Vagina (tissue), 2 donors: ENCODE measurements around the gene PARD6B.
"Not testable (repeated sequence)": the region's sequence is repeated elsewhere in the genome, so short reads cannot be mapped to it uniquely, and the experiment has no call there.

ENCODE experiments used
- POLR2A ChIP-seq, 2 donors: fragments of 450-650 bp; IDR thresholded peaks; one replicate each; pipeline ENCODE4 v1.6.1; 2017; ENCODE audit warnings: antibody characterized with exemption in 2 of 2, mild to moderate bottlenecking in 2 of 2, moderate library complexity in 2 of 2
- POLR2AphosphoS5 ChIP-seq, 2 donors: sonication (generic); formaldehyde crosslinking; IDR thresholded peaks; one replicate each; pipeline ENCODE4 v1.9.0; 2017; ENCODE audit warnings: antibody characterized with exemption in 2 of 2, mild to moderate bottlenecking in 2 of 2, low read depth in 1 of 2; ENCODE audit not compliant: insufficient read depth in 1 of 2

DNA sequence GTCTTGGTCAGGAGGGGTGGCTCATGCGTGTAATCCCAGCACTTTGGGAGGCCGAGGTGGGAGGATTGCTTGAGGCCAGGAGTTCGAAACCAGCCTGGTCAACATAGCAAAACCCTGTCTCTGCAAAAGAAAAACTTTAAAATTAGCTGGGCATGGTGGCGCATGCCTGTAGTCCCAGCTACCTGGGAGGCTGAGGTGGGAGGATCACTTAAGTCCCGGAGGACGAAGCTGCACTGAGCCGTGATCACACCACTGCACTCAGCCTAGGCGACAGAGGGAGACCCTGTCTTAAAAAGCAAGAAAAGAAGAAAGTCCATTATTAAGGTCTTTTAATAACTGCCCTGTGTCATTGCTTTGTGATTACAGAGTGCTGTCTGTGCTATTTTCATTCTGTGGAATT, 47.6 kb downstream of the PARD6B start:
- not testable (repeated sequence) for TF ChIP-seq POLR2AphosphoS5 (IDR thresholded peaks at IDR 0.05; ENCODE audit: insufficient read depth in 1 of 2, low read depth in 1 of 2); POLR2A (IDR thresholded peaks at IDR 0.05)
